GM18861 (cell line): ENCODE results near the gene DOCK8.
A peak's percentile ranks its signal among the peaks of the same experiment; 100 is the strongest.

Experiments
- ATAC-seq: cut with Tn5 transposase; IDR thresholded peaks from one replicate; pipeline ENCODE4 v1.9.1; 2021; ENCODE audit not compliant: unreplicated experiment

Gene DOCK8

DNA sequence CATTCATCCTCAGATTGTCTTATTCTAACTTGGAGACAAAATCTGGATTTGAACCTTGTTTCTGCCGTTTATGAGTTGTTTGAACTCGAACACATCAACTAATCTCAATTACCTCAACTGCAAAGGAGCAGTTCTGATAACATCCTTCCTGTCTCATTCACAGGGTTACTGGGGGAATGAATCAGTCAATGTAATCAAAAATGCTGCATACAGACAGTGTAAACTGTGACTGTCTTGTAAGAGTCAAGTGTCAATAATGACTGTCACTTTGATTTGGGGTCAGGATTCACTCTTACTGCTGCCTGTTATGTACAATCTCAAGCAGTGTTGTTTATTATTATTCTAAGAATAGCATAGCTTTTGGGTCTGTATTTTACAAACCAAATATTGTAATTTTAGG, 273.8 kb downstream of the DOCK8 start:
- no peak for ATAC-seq

DNA sequence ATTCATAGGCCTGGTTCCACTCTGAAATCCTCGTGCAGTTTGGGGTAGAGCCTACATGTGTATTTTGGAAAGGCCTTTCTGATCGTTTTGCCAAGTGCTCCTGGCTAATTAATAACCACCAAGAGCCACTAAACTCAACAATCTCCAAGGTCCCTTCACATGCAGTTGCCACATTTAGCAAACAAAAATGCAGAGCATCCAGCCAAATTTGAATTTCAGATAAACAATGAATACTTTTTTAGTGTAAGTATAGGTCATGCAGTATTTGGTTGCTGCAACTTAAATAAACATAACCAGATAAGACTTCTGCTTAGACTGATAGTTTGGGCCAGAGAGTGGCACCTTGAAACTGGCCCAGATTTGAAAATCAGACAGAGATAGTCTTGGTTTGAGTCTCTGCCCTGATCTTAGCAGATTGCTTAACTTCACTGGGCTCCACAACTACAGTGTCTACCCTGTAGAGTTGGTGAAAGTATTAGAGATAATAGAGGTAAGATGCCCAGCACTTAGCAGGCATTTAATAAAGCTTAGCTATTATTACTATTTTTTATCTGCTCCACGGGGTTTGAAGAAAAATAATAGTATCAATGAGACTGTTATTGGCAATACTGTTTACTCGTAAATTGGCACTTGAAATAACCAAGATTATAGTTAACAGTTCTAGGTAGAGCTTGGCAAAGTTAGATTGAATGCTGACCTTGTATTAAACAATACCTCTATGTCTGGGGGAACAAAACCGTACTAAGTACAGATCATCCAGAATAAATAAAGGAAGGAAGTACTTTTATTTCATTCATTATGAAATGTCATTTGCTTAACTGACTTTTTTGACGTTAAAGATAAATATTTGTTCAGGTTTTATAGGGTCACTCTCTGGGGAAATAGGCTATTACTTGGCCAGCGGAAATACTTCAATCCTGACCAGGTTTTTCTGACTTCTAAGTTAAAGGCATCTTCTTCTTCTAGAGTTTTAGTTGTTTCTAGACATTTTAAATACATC, 274.8 kb downstream of the DOCK8 start:
- ATAC-seq, result no peak

- ATAC-seq, result no peak
These were observed 280.1 kb downstream of the DOCK8 start for GRCh38 chr9:494764-495163.

DNA sequence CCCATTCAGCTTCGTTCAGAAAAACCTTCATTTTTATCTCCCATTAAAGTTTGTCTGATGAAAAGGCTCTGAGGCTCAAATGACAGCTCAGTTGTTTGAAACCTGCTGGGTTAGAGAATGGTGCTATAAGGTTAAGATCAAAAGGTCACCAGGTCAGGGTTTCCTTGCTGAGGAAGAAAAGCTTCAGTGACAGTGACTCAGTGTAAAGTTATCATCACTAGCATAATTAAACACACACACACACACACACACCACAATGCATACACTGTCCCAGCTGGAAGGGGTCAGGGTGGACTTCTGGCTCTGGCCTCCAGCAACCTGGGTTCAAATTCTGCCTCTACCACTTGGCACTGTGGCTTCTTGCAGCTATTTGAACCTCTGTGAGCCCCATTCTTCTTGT, 281.1 kb downstream of the DOCK8 start:
- no peak for ATAC-seq

GRCh38 chr9:503326-503725, 288.7 kb downstream of the DOCK8 start:
- ATAC-seq, result no peak

DNA sequence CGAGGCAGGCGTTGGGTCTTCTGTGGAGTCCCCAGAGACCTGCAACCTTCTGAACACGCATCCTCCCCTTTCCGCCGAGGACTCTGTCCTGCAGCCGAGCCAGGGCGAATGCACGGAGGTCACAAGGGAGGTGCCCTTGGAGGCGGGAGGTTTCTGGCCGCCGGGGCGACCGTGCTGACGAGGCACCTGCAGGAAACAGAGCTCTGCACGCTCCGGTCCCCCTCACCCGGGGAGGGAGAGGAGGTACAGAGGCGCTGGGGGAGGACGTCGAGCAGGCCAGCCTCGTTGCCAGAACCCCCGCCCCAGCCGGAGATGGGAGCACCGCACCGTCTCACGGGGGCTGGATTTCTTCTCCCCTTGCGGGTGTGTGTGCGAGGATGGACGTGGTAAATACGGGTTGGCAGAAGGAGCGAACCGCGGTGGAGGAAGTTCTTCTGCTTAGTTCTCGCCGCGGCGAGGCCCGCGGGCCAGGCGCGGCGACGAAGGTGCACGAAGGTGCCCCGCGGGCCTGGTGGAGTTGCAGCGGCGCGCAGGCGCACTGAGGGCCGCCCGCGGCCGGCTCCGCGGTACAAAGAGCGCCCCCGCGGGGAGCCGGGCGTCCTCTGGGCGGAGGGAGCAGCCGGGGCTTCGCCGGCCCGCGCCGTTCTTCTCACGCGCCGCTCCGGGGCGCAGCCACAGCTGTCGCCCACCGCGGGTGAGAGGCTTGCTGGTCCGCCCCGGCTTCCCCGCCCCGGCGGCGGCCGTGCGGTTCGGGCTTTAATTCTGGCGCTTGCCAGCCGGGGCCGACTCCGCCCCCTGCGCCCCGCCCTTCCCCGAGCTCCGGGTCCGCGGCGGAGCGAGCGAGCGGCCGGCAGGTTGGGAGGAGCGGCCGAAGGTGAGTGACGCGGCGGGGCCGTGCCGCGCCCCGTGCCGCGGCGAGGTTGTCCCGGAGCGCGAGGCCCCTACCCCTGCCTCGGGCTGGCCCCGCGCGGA, 289.5 kb downstream of the DOCK8 start, which contains the start of gene KANK1:
Gene KANK1 (plus strand): TSS at position 815 of the 972 bp plus-strand sequence.
- peak; percentile 80 for ATAC-seq

GRCh38 chr9:504921-505740, 290.5 kb downstream of the DOCK8 start:
- no peak for ATAC-seq

DNA sequence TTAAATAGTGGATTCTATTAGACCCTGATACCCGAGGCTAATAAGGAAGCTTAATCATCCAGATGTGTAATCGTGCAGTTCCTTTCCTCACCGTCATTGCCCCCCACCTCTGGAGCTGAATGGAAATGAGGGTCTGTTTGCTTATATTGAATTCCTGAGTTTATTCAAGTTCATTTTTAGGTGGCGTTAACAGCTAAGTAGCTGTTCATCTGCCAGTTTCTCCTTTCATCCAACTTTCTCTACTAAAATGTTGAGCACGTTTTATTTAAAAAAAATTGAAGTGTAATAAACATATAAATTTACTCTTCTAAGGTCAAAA, 291.0 kb downstream of the DOCK8 start:
- ATAC-seq, result no peak

DNA sequence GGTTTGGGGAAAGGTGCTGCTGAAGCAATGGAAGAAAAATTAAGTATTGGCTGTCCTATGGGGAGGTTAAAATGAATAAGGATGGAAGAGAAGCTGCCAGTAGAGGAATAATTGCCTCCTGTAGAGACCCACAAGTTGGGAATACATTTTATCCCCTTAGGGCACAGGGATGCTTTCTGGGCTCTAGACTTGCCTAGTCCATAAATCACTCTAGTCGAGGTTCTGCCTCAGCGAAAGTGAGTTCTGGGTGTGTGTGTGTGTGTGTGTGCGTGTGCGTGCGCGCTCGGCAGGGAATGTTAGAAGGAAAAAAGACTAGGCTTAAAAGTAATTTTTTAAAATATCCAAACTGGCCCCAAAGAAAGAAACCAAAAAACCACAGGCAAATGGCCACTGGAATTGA, 291.6 kb downstream of the DOCK8 start:
- no peak for ATAC-seq

DNA sequence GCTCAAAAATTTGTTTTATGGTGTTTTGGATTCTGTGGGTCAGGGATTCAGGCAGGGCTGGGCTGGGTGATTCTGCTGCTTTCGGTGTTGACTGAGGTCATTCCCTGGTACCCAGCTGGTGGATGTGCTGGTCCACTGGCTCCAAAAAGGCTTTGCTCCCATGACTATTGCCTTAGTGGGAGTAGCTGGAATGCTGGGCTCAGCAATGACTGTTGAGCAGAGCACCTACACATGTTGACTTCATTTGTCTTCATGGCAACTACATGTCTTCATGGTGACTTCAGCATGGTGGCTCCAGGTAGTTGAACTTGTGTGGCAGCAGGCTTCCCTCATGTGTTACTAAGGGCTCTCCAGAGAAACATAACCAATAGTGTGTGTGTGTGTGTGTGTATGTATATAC, 297.2 kb downstream of the DOCK8 start:
- no peak for ATAC-seq

DNA sequence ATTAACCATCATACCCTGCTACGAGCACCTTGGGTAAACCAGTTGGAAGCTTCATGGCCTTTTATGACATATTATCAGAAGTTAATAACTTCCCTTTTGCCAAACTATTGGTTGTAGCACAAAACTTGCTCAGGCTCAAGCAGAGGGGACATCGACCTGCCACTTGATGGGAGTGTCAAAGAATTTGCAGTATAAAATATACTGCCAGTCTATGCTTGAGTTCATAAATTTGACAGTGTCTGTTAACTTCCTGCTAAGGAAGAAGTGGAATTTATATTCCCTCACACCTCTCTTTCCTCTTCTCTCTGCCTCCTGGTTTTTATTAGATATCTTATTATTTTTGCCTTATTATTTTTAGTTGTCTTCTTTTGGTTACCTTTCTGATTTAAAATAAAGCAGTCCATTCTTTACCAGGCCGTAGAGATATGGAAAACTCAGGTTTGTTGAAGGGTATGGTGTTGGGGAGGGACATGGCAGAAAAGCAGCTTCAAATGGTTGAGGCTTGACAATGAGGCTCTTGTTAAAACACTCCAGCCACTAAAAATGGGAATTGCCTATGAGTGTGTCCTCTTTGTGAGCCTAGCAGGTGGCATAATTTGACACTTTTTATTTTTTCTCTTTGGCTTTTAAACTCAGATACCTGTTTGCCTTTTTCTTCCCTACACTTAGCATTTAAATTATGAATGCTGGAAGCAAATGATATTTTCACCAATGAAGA, 298.0 kb downstream of the DOCK8 start:
- no peak for ATAC-seq
